Prostate gland (tissue), 2 donors: Measurements from ENCODE around the gene MRPS21. TPM values are rescaled to one million over a fixed set of nuclear protein-coding genes. Genes with fewer than 3 reads are reported as not detected.
A peak's percentile ranks its signal among the peaks of the same experiment; 100 is the strongest.

ENCODE experiments used
- DNase-seq: peaks from one replicate; pipeline ENCODE4 v3.0.0-alpha.2; 2019; ENCODE audit warnings: low spot score
- H3K27ac ChIP-seq, 2 donors: fragments of 200-600 bp; sonication (generic); 2 replicates each; pipeline ENCODE4 v1.5.1; 2017 to 2019
- H3K27me3 ChIP-seq: fragments of 200-600 bp; sonication (generic); replicated peaks from 2 replicates; pipeline ENCODE4 v1.5.1; 2019; ENCODE audit not compliant: insufficient read depth
- H3K36me3 ChIP-seq, 2 donors: fragments of 200-600 bp; sonication (generic); 1 replicate in 1 of 2; 2 replicates in 1 of 2; pipeline versions ENCODE4 v1.5.1 to v1.8.1; 2017 to 2019
- H3K4me1 ChIP-seq: fragments of 200-600 bp; sonication (generic); replicated peaks from 2 replicates; pipeline ENCODE4 v1.5.1; 2019
- H3K4me3 ChIP-seq, 2 donors: fragments of 200-600 bp; sonication (generic); 2 replicates each; pipeline ENCODE4 v1.5.1; 2017 to 2019
- H3K9me3 ChIP-seq: fragments of 200-600 bp; sonication (generic); 2 replicates; pipeline ENCODE4 v1.5.1; 2017
- CTCF ChIP-seq, 4 experiments: fragments of 200-600 bp in 2 of 4; fragments of 450-650 bp in 2 of 4; sonication (generic) in 2 of 4; IDR thresholded peaks; 1 replicate in 3 of 4; 2 replicates in 1 of 4; pipeline ENCODE4 v1.5.1; 2016 to 2019; ENCODE audit warnings: antibody characterized with exemption in 4 of 4, mild to moderate bottlenecking in 2 of 4, moderate library complexity in 2 of 4
- POLR2A ChIP-seq: fragments of 450-650 bp; IDR thresholded peaks from one replicate; pipeline ENCODE4 v1.6.1; 2016; ENCODE audit warnings: antibody characterized with exemption, mild to moderate bottlenecking
- POLR2AphosphoS5 ChIP-seq: sonication (generic); formaldehyde crosslinking; IDR thresholded peaks from one replicate; pipeline ENCODE4 v1.6.1; 2017; ENCODE audit warnings: antibody characterized with exemption
- WGBS: methylation state at CpG from one replicate; pipeline ENCODE4 v1.1.5; 2018; 5-methylcytosine and 5-hydroxymethylcytosine counted together
- intact Hi-C: fragments of 100-400 bp; cut with DNase I; formaldehyde crosslinking; loops from one replicate; pipeline ENCODE4 v1.14.2; 2022
- total RNA-seq, 2 donors: library from RNA; depleted of rRNA; stranded (reverse); fragments of >200 nt; gene quantifications; one replicate each; pipeline ENCODE4 v1.1.0, GENCODE V29; 2016

MRPS21 gene
- total RNA-seq, 2 donors from 2014 or later = 40.1 to 49.0 TPM

GRCh38 chr1:150283260-150283659 lies 10.4 kb upstream of the MRPS21 start:
- no peaks in the 10 kb centered on the region for H3K27me3 ChIP-seq
- TF ChIP-seq POLR2AphosphoS5 = no peak
- TF ChIP-seq POLR2A = no peak
- TF ChIP-seq CTCF (IDR thresholded peaks at IDR 0.05) = no peak
- no peak for DNase-seq
- 76% methylated on average over 12 of the region's 12 CpGs for WGBS
- H3K4me3 ChIP-seq = peak overlapping the region; percentile 33 to 43
- intact Hi-C loops = no loop called here
- H3K4me1 ChIP-seq = peaks cover 6% of the 10 kb centered on the region
- peak overlapping the region; percentile 73 to 81 for H3K27ac ChIP-seq
- H3K9me3 ChIP-seq = no peaks in the 10 kb centered on the region
- H3K36me3 ChIP-seq = no peaks in the 10 kb centered on the region

- no peak for DNase-seq
- Histone ChIP-seq H3K27ac (no peak overlapping the region), H3K4me3 (no peak overlapping the region), H3K4me1 (peaks cover 1% of the 10 kb centered on the region), H3K9me3 (no peaks in the 10 kb centered on the region), H3K27me3 (no peaks in the 10 kb centered on the region), H3K36me3 (no peaks in the 10 kb centered on the region)
- intact Hi-C loops = no loop called here
- TF ChIP-seq POLR2AphosphoS5 (no peak), POLR2A (no peak), CTCF (IDR thresholded peaks at IDR 0.05) (no peak)
- 88% methylated on average over 1 of the region's 1 CpG for WGBS
Observed at GRCh38 chr1:150288382-150288781, 5.3 kb upstream of the MRPS21 start.

- Histone ChIP-seq H3K36me3 (no peaks in the 10 kb centered on the region), H3K4me1 (no peaks in the 10 kb centered on the region), H3K27me3 (no peaks in the 10 kb centered on the region), H3K4me3 (no peak overlapping the region), H3K27ac (no peak overlapping the region), H3K9me3 (no peaks in the 10 kb centered on the region)
- no peak for DNase-seq
- intact Hi-C loops = no loop called here
- 85% methylated on average over 4 of the region's 4 CpGs for WGBS
- TF ChIP-seq POLR2AphosphoS5 = no peak
- TF ChIP-seq POLR2A = no peak
- TF ChIP-seq CTCF (IDR thresholded peaks at IDR 0.05) = no peak
Observed at GRCh38 chr1:150288822-150289221, 4.8 kb upstream of the MRPS21 start.

GRCh38 chr1:150295476-150295875 lies 1.8 kb downstream of the MRPS21 start:
- no peak overlapping the region for H3K27ac ChIP-seq
- TF ChIP-seq POLR2AphosphoS5 (no peak), POLR2A (no peak), CTCF (IDR thresholded peaks at IDR 0.05) (no peak)
- 95% methylated on average over 2 of the region's 2 CpGs for whole genome bisulfite sequencing
- H3K36me3 ChIP-seq = no peaks in the 10 kb centered on the region
- no peaks in the 10 kb centered on the region for H3K4me1 ChIP-seq
- DNase-seq = no peak
- H3K4me3 ChIP-seq = no peak overlapping the region
- H3K27me3 ChIP-seq = no peaks in the 10 kb centered on the region
- no peaks in the 10 kb centered on the region for H3K9me3 ChIP-seq
- intact Hi-C loops = no loop called here

GRCh38 chr1:150299716-150300115 lies 6.1 kb downstream of the MRPS21 start:
- H3K36me3 ChIP-seq = no peaks in the 10 kb centered on the region
- no peaks in the 10 kb centered on the region for H3K27me3 ChIP-seq
- H3K9me3 ChIP-seq = no peaks in the 10 kb centered on the region
- no peak for TF ChIP-seq POLR2A
- TF ChIP-seq POLR2AphosphoS5 = no peak
- TF ChIP-seq CTCF (IDR thresholded peaks at IDR 0.05) = no peak
- H3K4me1 ChIP-seq = no peaks in the 10 kb centered on the region
- DNase-seq = no peak
- no peak overlapping the region for H3K4me3 ChIP-seq
- no peak overlapping the region for H3K27ac ChIP-seq
- 95% methylated on average over 3 of the region's 3 CpGs for WGBS
- intact Hi-C loops = no loop called here
